ENCODE data around the gene COMMD2. TPM values are rescaled to one million over a fixed set of nuclear protein-coding genes. Genes with fewer than 3 reads are reported as not detected.

COMMD2 gene
- total and polyA plus RNA-seq, 2 of the 4 experiments (the other 2 are of a cell fraction), result 23.6 to 46.1 TPM

GRCh38 chr3:149796026-149796425, 43.7 kb upstream of the COMMD2 start:
- DNase-seq (no peak), ATAC-seq (ENCODE audit: low read depth) (no peak)
- H3K36me3 ChIP-seq (ENCODE audit: control insufficient read depth, insufficient read depth, low read length), result no peaks in the 10 kb centered on the region
- TF ChIP-seq FOS (IDR thresholded peaks at IDR 0.05; ENCODE audit: low read depth, low read length) (no peak), MXI1 (IDR thresholded peaks at IDR 0.05; ENCODE audit: borderline replicate concordance, low read depth, low read length) (no peak), CHD1 (IDR thresholded peaks at IDR 0.05; ENCODE audit: low read depth, low read length) (no peak), ELK1 (IDR thresholded peaks at IDR 0.05; ENCODE audit: borderline replicate concordance, low read depth, low read length) (no peak), BHLHE40 (IDR thresholded peaks at IDR 0.05; ENCODE audit: low read depth, low read length) (no peak), MAZ (IDR thresholded peaks at IDR 0.05; ENCODE audit: borderline replicate concordance, low read depth, low read length) (no peak), CTCF (conservative IDR thresholded peaks at IDR 0.05; ENCODE audit: low read depth, low read length) (no peak), RAD21 (IDR thresholded peaks at IDR 0.05; ENCODE audit: low read length) (no peak), CEBPB (IDR thresholded peaks at IDR 0.05; ENCODE audit: low read depth, low read length) (no peak), POLR2A (IDR thresholded peaks at IDR 0.05; ENCODE audit: low read depth, low read length) (no peak), NFE2L2 (IDR thresholded peaks at IDR 0.05; ENCODE audit: low read depth, low read length) (no peak), SMC3 (IDR thresholded peaks at IDR 0.05; ENCODE audit: low read depth, low read length) (no peak), RFX5 (IDR thresholded peaks at IDR 0.05; ENCODE audit: low read depth, low read length) (no peak), RCOR1 (IDR thresholded peaks at IDR 0.05; ENCODE audit: insufficient replicate concordance, low read length) (no peak)
- no peak overlapping the region for H3K9ac ChIP-seq (ENCODE audit: low read depth, low read length)
- no peak overlapping the region for H3K14ac ChIP-seq (replicated peaks; ENCODE audit: low read depth, low read length)
- no peak overlapping the region for H3K4me3 ChIP-seq (ENCODE audit: insufficient read depth, low read depth, low read length)
- POLR2A ChIA-PET (ENCODE audit: unreplicated experiment), result no interaction called here
- no peaks in the 10 kb centered on the region for H3K9me1 ChIP-seq (ENCODE audit: insufficient read depth, low read length)
- H4K91ac ChIP-seq (ENCODE audit: insufficient read depth, low read depth, low read length), result no peak overlapping the region
- no peak overlapping the region for H2BK5ac ChIP-seq (ENCODE audit: low read depth, low read length, poor library complexity, severe bottlenecking)
- no peak overlapping the region for H3K4me2 ChIP-seq (ENCODE audit: low read depth, low read length)
- in situ Hi-C loops (cut with MboI; ENCODE audit: low sequenced_read_pairs), result no loop called here
- no peak overlapping the region for H4K8ac ChIP-seq (ENCODE audit: low read depth in 2 of 2, low read length in 2 of 2)
- no peak overlapping the region for H2BK120ac ChIP-seq (ENCODE audit: low read depth, low read length)
- H3K27me3 ChIP-seq (ENCODE audit: control insufficient read depth, insufficient read depth, low read length), result no peaks in the 10 kb centered on the region
- no peaks in the 10 kb centered on the region for H3K4me1 ChIP-seq (ENCODE audit: control insufficient read depth, insufficient read depth, low read length)
- no TSS peak for BruUV-seq (replicated peaks)
- H3K4ac ChIP-seq (ENCODE audit: low read depth, low read length), result no peak overlapping the region
- no peak overlapping the region for H3K56ac ChIP-seq (ENCODE audit: extremely low read depth, insufficient read depth, low read length)
- no peaks in the 10 kb centered on the region for H3K79me1 ChIP-seq (ENCODE audit: low read depth in 1 of 2, low read length in 2 of 2)
- dilution Hi-C loops (cut with HindIII; ENCODE audit: low sequenced_read_pairs, unreplicated experiment), result no loop called here
- H2AFZ ChIP-seq (replicated peaks; ENCODE audit: low read length, poor library complexity), result no peak overlapping the region
- H2BK20ac ChIP-seq (ENCODE audit: low read depth, low read length), result no peak overlapping the region
- H3K23ac ChIP-seq (ENCODE audit: low read depth, low read length), result no peak overlapping the region
- no peak overlapping the region for H3K27ac ChIP-seq (ENCODE audit: insufficient read depth, low read length)
- CTCF ChIA-PET, result no interaction called here
- WGBS, 2 experiments (ENCODE audit: extremely low coverage in 2 of 2, insufficient read length in 1 of 2), result no CpG with 5 or more reads among the region's 1 CpG
- intact Hi-C loops (cut with micrococcal nuclease), result no loop called here
- H3K18ac ChIP-seq (ENCODE audit: low read depth, low read length), result no peak overlapping the region
- H2AK5ac ChIP-seq (ENCODE audit: low read depth, low read length), result no peak overlapping the region
- H4K5ac ChIP-seq (ENCODE audit: low read depth, low read length), result no peak overlapping the region
- H4K20me1 ChIP-seq (ENCODE audit: insufficient read depth, low read length), result no peaks in the 10 kb centered on the region
- no peak overlapping the region for H2BK15ac ChIP-seq (ENCODE audit: low read depth, low read length)
- no peaks in the 10 kb centered on the region for H3K9me3 ChIP-seq (ENCODE audit: control insufficient read depth, insufficient read depth, low read length)
- no peak overlapping the region for H2AK9ac ChIP-seq (replicated peaks; ENCODE audit: low read depth, low read length, poor library complexity)

Data from IMR-90 (cell line).